22Rv1 (cell line): ENCODE measurements around the gene NKX6-2.

Experiments used
- H3K27ac ChIP-seq: fragments of 450-650 bp; 2 replicates; pipeline ENCODE4 v1.5.1; 2017
- ZFX ChIP-seq: fragments of 450-650 bp; IDR thresholded peaks from 2 replicates; pipeline ENCODE4 v1.6.1; 2017; ENCODE audit warnings: antibody characterized with exemption, borderline replicate concordance
- TF ChIP-seq, protein P1 (sequence below): fragments of 450-650 bp; IDR thresholded peaks from 2 replicates; pipeline ENCODE4 v1.5.1; 2017; ENCODE audit warnings: mild to moderate bottlenecking

NKX6-2 gene

GRCh38 chr10:132816718-132817117, 30.8 kb upstream of the NKX6-2 start:
- no peak overlapping the region for H3K27ac ChIP-seq
- no peak for TF ChIP-seq ZFX
- TF ChIP-seq, protein P1, sequence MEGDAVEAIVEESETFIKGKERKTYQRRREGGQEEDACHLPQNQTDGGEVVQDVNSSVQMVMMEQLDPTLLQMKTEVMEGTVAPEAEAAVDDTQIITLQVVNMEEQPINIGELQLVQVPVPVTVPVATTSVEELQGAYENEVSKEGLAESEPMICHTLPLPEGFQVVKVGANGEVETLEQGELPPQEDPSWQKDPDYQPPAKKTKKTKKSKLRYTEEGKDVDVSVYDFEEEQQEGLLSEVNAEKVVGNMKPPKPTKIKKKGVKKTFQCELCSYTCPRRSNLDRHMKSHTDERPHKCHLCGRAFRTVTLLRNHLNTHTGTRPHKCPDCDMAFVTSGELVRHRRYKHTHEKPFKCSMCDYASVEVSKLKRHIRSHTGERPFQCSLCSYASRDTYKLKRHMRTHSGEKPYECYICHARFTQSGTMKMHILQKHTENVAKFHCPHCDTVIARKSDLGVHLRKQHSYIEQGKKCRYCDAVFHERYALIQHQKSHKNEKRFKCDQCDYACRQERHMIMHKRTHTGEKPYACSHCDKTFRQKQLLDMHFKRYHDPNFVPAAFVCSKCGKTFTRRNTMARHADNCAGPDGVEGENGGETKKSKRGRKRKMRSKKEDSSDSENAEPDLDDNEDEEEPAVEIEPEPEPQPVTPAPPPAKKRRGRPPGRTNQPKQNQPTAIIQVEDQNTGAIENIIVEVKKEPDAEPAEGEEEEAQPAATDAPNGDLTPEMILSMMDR, result no peak

DNA sequence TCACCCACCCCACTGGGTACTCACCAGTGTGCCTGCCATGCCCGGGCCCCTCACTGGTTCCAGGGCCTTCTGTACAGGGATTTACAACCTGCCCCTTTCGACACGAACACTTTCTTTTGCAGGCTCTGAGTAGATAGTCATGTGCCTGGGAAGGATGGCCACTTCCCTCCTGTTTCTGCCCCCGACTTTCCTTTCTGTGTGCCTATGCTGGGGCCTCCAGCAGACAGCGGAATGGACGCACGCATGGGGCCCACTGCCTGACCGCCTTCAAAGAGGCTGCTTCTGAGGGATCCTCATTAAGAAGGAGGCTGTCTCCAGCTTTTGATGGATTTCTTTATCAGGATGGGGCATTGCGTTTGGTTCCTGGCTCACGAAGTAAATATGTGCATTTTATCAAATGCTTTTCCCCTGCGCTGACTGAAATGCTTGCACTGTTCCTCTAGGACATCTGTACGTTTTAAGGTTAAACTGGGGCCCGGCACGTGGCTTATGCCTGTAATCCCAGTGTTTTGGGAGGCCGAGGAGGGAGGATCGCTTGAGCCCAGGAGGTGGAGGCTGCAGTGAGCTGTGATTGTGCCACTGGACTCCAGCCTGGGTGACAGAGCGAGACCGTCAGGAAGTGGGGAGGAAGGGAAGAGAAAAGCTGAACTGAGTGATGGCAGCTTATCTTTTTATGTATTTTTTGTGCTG, 29.4 kb upstream of the NKX6-2 start:
- H3K27ac ChIP-seq, result no peak overlapping the region
- TF ChIP-seq ZFX, result no peak
- TF ChIP-seq, protein P1, result no peak

- no peak overlapping the region for H3K27ac ChIP-seq
- TF ChIP-seq, protein P1, result no peak
- no peak for TF ChIP-seq ZFX
Measured at GRCh38 chr10:132814469-132814856, 28.5 kb upstream of the NKX6-2 start.

GRCh38 chr10:132813560-132814468, 27.9 kb upstream of the NKX6-2 start:
- H3K27ac ChIP-seq, result no peak overlapping the region
- TF ChIP-seq, protein P1, result no peak

GRCh38 chr10:132813001-132813401, 27.1 kb upstream of the NKX6-2 start:
- no peak overlapping the region for H3K27ac ChIP-seq
- no peak for TF ChIP-seq ZFX
- TF ChIP-seq, protein P1, result no peak

DNA sequence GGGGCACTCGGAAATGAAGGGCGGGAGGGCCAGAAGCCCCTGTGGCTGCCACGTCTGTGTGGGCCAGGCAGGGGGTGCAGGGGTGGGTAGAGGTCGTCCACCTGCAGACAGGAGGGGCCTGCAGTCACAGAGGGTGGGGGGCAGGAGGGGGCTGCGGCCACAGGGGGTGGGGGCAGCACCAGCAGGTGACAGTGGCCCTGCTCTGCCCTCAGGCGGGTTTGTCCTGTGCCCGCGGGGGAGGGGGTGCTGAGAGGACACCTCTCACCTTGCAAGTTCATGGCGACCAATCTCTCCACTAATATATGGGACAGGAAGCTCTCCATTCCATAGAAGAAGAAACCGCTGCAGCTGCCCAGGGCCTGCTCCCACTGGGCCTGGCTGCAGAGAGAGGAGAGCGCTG, 26.6 kb upstream of the NKX6-2 start:
- TF ChIP-seq, protein P1, result no peak
- no peak for TF ChIP-seq ZFX
- H3K27ac ChIP-seq, result no peak overlapping the region
